CD4-positive, alpha-beta T cell treated with Interleukin-17A for 4 hours (primary cell): Measurements from ENCODE around the gene GLI2.

ENCODE experiments used
- DNase-seq: peaks from one replicate; pipeline ENCODE4 v3.0.0-alpha.2; 2020; ENCODE audit warnings: mixed read lengths

Gene GLI2

DNA sequence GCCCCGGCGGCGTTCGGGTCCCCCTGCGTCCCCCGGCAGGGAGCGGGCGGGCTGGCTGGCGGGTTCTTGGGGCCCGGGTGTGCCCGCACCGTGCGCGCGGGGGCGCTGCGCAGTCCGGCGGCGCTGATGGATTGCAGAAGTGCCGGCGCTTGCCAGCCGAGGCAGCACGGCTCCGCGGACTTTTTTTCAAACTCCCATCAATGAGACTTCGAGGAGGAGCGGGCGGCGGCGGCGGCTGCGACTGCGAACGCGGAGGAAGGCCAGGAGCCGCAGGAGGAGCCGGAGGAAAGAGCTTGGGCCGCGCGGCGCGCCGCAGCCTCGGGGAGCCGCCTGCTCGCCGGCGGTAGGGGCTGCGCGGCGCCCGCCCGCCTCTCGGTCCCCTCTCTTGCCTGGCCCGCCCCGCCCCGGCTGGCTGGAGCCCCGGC is at the start of gene GLI2:
Gene GLI2 (plus strand): TSS at position 123 of the 425 bp plus-strand sequence. CDS start 61,453 bp downstream, outside the sequence.
- DNase-seq: no peak

GRCh38 chr2:120685974-120686297 is 49.7 kb upstream of the GLI2 start:
- no peak for DNase-seq

DNA sequence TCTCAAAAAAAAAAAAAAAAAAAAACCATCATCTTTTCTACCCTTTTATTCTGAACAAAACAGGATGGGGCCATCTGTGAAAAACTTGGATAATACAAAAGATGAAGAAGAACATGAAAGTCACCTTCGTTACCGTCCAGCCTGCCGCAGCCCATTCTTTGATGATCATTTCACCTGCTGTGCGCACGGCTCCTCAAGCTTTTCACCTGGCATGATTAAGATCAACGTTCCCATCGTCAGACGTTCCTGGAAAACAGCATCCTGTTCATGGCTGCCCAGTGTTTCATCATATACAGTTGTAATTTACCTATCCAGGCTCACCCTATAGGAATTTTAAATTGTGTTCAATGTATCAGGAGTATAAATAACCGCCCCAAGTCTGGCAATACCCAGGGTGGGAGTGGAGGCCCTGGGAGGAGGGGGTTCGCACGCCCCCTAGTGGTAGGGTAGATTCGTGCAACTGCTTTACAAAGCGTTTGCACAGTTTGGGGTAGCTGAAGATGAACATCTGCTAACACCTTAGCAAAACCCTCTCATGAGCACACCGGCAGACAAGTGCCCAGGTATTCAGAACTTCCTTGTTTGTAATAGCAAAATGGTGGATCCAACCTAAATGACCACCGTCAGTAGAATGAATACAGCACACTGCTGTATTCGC is 49.0 kb upstream of the GLI2 start:
- DNase-seq: no peak

- DNase-seq: no peak
Measured at GRCh38 chr2:120687210-120687609, 48.5 kb upstream of the GLI2 start.

DNA sequence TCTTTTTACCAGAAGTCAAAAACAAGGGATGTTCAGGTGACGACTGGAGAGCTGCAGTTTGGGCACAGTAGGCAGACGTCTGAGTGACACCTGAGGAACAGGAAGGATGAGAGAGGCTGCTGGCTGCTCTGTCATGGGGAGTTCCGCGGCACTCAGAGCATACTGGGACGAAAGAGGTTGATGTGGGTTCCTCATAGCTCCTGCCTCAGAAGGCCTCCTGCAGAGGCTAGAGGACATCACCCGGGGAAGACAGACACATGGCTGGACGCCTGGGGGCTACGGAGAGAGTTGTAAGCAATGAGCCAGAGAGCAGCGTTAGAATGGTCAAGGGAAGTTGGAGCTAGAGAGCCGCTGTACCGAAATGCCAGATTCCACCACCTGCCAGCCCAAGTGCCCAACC is 45.1 kb upstream of the GLI2 start:
- DNase-seq: no peak

GRCh38 chr2:120691410-120691809 is 44.3 kb upstream of the GLI2 start:
- no peak for DNase-seq

- DNase-seq: no peak
Measured at GRCh38 chr2:120692691-120693090, 43.0 kb upstream of the GLI2 start.

GRCh38 chr2:120693121-120693520 is 42.5 kb upstream of the GLI2 start:
- DNase-seq: no peak

DNA sequence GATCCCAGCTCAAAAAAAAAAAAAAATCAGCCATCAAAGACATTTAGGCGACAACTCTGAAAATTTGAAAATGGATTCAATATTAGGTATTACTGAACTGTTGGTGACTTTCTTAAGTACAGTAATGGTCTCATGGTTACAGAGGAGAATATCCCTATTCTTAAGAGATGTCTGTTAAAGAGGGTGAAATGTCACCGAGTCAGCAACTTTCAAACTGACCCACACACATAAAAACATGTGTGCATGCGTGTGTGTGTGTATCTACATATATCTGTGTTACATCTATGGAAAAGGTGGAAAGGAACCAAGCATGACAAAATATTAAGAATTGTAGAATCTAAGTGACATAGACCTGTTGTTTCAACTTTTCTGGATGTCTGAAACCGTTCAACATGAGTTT is 41.6 kb upstream of the GLI2 start:
- no peak for DNase-seq

- DNase-seq: no peak
Measured at GRCh38 chr2:120697471-120697870, 38.2 kb upstream of the GLI2 start.

DNA sequence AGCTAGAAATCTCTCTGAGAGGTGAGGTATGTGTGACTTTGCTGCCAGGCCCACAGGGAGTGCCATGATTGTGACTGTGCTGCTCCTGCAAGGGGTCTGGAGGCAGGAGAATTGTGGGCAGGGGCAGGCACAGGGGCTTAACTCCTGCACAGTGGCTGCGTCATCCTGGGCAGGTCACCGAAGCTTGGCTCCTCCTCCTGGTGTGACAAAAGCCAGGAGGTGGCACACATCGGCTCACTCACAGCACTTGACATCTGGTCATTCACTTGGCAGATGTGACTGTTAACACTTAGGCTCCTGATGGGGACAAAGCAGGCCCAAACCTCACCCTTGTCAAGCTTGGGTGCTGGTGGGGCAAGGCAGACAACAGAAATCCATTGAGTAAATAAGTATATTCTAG is 36.4 kb upstream of the GLI2 start:
- no peak for DNase-seq

GRCh38 chr2:120700659-120701058 is 35.0 kb upstream of the GLI2 start:
- DNase-seq: no peak

- no peak for DNase-seq
Measured at GRCh38 chr2:120701096-120701495, 34.6 kb upstream of the GLI2 start.

GRCh38 chr2:120701499-120701898 is 34.2 kb upstream of the GLI2 start:
- DNase-seq: no peak

- DNase-seq: no peak
Measured at GRCh38 chr2:120702061-120702460, 33.6 kb upstream of the GLI2 start.

DNA sequence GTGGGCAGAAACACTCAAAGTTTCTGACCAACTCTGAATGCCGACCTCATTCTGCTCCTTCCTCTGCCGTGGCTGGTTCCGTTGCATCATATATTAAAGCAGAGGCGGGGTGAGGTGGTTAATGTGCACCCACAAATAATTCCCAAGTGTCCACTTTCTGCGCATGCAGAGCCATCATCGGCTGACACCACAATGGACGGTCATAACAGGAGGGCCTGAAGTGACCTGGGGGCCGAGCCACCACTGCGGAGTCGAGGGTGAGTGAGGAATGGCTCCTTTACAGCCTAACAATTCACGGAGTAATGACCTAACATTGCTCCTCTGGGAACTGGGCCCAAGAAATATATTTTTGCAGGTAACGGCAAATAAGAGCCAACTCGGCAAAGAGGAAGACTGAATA is 32.9 kb upstream of the GLI2 start:
- no peak for DNase-seq

GRCh38 chr2:120703330-120703994 is 32.2 kb upstream of the GLI2 start:
- DNase-seq: no peak

GRCh38 chr2:120704696-120705095 is 31.0 kb upstream of the GLI2 start:
- DNase-seq: no peak

DNA sequence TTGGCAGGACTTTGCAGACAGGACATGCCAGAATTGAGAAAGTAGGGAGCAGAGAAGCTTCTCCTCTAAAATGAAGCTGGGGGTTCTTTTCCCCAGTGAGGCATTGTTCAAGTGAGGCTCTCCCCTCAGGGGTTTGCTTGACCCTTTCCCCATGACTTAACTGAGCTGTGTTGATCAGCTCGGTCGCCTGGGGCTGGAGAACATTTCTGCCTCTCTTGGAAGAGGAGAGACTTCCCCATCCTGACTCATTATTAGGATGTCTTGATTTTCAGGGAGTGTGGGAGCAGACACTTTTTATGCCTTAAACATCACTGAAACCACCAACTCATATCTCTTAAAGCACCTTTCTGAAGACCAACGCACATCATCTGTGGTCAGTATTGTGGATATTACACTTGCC is 27.9 kb upstream of the GLI2 start:
- no peak for DNase-seq

DNA sequence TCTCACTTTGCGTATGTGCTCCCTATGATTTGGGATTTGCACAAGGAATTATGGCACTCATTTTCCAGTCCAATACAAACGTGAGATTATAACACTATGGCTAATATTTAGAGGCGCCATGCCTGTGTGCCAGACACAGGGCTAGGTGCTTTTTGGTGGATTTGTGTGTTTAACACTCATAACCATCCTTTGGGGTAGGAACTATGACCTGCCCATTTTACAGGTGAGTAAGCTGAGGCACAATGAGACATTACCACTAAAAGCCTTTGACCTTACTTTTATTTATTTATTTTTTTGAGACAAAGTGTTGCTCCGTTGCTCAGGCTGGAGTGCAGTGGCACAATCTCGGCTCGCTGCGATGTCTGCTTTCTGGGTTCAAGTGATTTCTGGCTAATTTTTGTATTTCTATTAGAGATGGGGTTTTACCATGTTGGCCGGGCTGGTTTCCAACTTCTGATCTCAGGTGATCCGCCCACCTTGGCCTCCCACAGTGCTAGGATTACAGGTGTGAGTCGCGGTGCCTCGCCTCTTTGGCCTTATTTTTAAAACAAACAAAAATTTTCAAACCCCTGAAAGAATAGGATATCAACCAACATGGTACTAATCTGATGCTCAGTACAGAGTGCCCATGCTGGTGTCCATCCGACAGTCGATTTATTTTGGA is 26.6 kb upstream of the GLI2 start:
- no peak for DNase-seq

GRCh38 chr2:120709608-120710041 is 26.0 kb upstream of the GLI2 start:
- DNase-seq: no peak

GRCh38 chr2:120710256-120710655 is 25.4 kb upstream of the GLI2 start:
- no peak for DNase-seq

GRCh38 chr2:120711694-120712093 is 24.0 kb upstream of the GLI2 start:
- DNase-seq: no peak

DNA sequence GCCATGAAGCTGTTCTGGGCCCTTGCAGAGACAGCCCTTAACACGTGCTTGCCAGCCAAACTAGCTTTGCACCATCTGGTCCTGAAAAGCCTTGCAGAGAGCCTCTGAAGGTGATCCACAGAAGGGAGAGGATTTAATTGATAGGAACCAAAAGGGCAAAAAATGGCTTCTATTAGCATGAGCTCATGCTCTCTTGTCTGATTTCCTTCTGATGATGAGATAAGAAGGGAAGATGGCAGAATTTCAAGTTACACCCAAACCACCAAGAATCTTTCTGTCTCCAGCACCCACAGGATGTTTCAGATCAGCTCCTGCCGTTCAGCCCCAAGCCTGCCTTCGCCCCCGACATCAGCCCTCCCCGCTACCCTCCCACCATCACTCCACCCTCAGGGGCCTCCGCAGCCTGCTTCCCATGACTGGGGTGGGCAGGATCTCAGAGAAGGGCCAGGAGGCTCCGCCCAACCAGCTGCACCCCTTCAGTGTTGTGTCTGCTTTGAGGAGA is 23.4 kb upstream of the GLI2 start:
- no peak for DNase-seq
